NB4 (cell line): ENCODE measurements around the gene TENM4.

Experiments
- CTCF ChIP-seq: IDR thresholded peaks from one replicate; pipeline ENCODE4 v1.5.1; 2012; ENCODE audit warnings: low read depth, low read length
- MYC ChIP-seq: IDR thresholded peaks from 2 replicates; pipeline ENCODE4 v1.6.1; 2011; ENCODE audit warnings: low read depth, low read length
- POLR2A ChIP-seq: IDR thresholded peaks from 2 replicates; pipeline ENCODE4 v1.6.1; 2011; ENCODE audit warnings: mild to moderate bottlenecking; ENCODE audit not compliant: insufficient read length; ENCODE audit errors: extremely low read depth

DNA sequence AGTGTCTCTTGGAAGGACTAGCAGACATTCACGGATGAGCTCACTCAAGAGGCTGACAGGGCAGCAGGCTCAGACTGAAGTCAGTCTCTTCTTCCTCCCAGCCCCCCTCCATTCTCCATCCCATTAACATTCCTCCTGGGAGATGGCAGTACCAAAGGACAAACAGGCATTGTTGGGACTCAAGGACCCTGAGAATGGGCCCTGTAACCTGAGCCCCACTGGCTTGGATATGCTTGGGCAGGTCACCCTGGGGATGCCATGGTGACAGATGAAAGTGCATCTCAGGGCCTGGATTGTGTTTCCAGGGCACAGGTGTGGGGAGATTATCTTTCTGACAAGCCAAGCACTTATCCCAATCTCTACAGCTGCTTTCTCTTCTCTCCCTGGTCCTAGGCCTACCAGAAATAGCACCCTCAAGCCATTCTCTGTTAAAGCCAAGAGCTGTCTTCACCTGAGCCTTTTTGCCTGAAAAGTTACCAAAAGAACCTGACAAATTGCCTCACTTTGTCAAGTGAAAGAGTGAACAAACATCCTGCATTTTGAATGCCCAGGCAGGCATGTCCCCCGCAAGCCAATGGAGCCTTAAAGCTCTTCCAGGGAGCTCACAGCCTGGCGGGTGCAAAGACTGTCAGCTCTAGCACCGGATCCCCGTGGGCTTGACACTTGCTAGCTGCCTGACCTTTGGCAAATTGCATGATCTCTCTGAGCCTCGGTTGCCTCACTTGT, 500.2 kb downstream of the TENM4 start:
- TF ChIP-seq MYC (no peak), CTCF (no peak), POLR2A (no peak)
